Measurements from ENCODE around the gene TANGO6.
"Not testable (repeated sequence)": the region's sequence is repeated elsewhere in the genome, so short reads cannot be mapped to it uniquely, and the experiment has no call there.

TANGO6 gene

GRCh38 chr16:69126221-69126620 lies 282.9 kb downstream of the TANGO6 start:
- Histone ChIP-seq H3K4me3 (ENCODE audit: insufficient read depth in 1 of 2, low read depth in 1 of 2, low read length in 2 of 2) (no peak overlapping the region), H3K9ac (ENCODE audit: low read length) (peak overlapping the region; percentile 36), H3K23ac (ENCODE audit: low read length in 2 of 2) (no peak overlapping the region), H2AFZ (ENCODE audit: low read depth, low read length) (no peak overlapping the region), H3K9me3 (ENCODE audit: control insufficient read depth, low read length) (no peaks in the 10 kb centered on the region), H4K91ac (ENCODE audit: low read length) (no peak overlapping the region), H3K79me1 (replicated peaks; ENCODE audit: low read length, poor library complexity, severe bottlenecking) (peaks cover 11% of the 10 kb centered on the region), H3K4ac (ENCODE audit: low read depth in 1 of 2, low read length in 2 of 2) (no peak overlapping the region), H2AK5ac (ENCODE audit: low read length, severe bottlenecking) (no peak overlapping the region), H2BK12ac (ENCODE audit: low read length in 2 of 2) (no peak overlapping the region), H3K14ac (ENCODE audit: low read length in 2 of 2) (no peak overlapping the region), H3K4me2 (ENCODE audit: low read length, poor library complexity, severe bottlenecking) (no peak overlapping the region), H3K27ac (ENCODE audit: low read length, poor library complexity, severe bottlenecking) (no peak overlapping the region), H3K18ac (ENCODE audit: low read depth in 1 of 2, low read length in 2 of 2) (no peak overlapping the region), H2BK5ac (ENCODE audit: low read depth, low read length, poor library complexity, severe bottlenecking) (no peak overlapping the region), H2BK15ac (ENCODE audit: low read depth, poor library complexity, severe bottlenecking) (no peak overlapping the region), H3K27me3 (ENCODE audit: control insufficient read depth in 1 of 2, insufficient read depth in 1 of 2, low read length in 2 of 2) (no peaks in the 10 kb centered on the region), H4K8ac (ENCODE audit: low read length) (no peak overlapping the region), H3K4me1 (ENCODE audit: control insufficient read depth, insufficient read depth, low read depth, low read length) (no peaks in the 10 kb centered on the region), H2BK120ac (ENCODE audit: low read depth, low read length) (no peak overlapping the region), H3K36me3 (ENCODE audit: control insufficient read depth in 1 of 2, insufficient read depth in 2 of 2, low read depth in 1 of 2, low read length in 2 of 2) (peaks cover 5 to 22% of the 10 kb centered on the region in 2 experiments)
- no peak for DNase-seq
- 99% methylated on average over 3 of the region's 3 CpGs for WGBS

GRCh38 chr16:69126801-69127200 lies 283.5 kb downstream of the TANGO6 start:
- not testable (repeated sequence) for H2BK5ac ChIP-seq (ENCODE audit: low read depth, low read length, poor library complexity, severe bottlenecking); H3K14ac ChIP-seq (ENCODE audit: low read length in 2 of 2); H3K9ac ChIP-seq (ENCODE audit: low read length); H3K18ac ChIP-seq (ENCODE audit: low read depth in 1 of 2, low read length in 2 of 2); H2BK12ac ChIP-seq (ENCODE audit: low read length in 2 of 2); H3K27me3 ChIP-seq (ENCODE audit: control insufficient read depth in 1 of 2, insufficient read depth in 1 of 2, low read length in 2 of 2); H3K27ac ChIP-seq (ENCODE audit: low read length, poor library complexity, severe bottlenecking); H3K4me3 ChIP-seq (ENCODE audit: insufficient read depth in 1 of 2, low read depth in 1 of 2, low read length in 2 of 2); H4K8ac ChIP-seq (ENCODE audit: low read length); H2BK15ac ChIP-seq (ENCODE audit: low read depth, poor library complexity, severe bottlenecking); DNase-seq; H3K4ac ChIP-seq (ENCODE audit: low read depth in 1 of 2, low read length in 2 of 2); H3K23ac ChIP-seq (ENCODE audit: low read length in 2 of 2); H2AFZ ChIP-seq (ENCODE audit: low read depth, low read length); H2BK120ac ChIP-seq (ENCODE audit: low read depth, low read length); H2AK5ac ChIP-seq (ENCODE audit: low read length, severe bottlenecking); H3K4me2 ChIP-seq (ENCODE audit: low read length, poor library complexity, severe bottlenecking); H4K91ac ChIP-seq (ENCODE audit: low read length); H3K9me3 ChIP-seq (ENCODE audit: control insufficient read depth, low read length); H3K4me1 ChIP-seq (ENCODE audit: control insufficient read depth, insufficient read depth, low read depth, low read length)
- 99% methylated on average over 9 of the region's 10 CpGs for WGBS
- Histone ChIP-seq H3K79me1 (replicated peaks; ENCODE audit: low read length, poor library complexity, severe bottlenecking) (peaks cover 11% of the 10 kb centered on the region), H3K36me3 (ENCODE audit: control insufficient read depth in 1 of 2, insufficient read depth in 2 of 2, low read depth in 1 of 2, low read length in 2 of 2) (peaks cover 5 to 21% of the 10 kb centered on the region in 2 experiments)

GRCh38 chr16:69127966-69128510 lies 284.7 kb downstream of the TANGO6 start:
- Histone ChIP-seq H3K9me3 (ENCODE audit: control insufficient read depth, low read length) (no peaks in the 10 kb centered on the region), H3K4me3 (ENCODE audit: insufficient read depth in 1 of 2, low read depth in 1 of 2, low read length in 2 of 2) (no peak overlapping the region), H3K79me1 (replicated peaks; ENCODE audit: low read length, poor library complexity, severe bottlenecking) (peaks cover 6% of the 10 kb centered on the region), H3K4me1 (ENCODE audit: control insufficient read depth, insufficient read depth, low read depth, low read length) (no peaks in the 10 kb centered on the region), H3K9ac (ENCODE audit: low read length) (peak overlapping the region; percentile 49), H4K8ac (ENCODE audit: low read length) (no peak overlapping the region), H2AFZ (ENCODE audit: low read depth, low read length) (no peak overlapping the region), H3K27ac (ENCODE audit: low read length, poor library complexity, severe bottlenecking) (no peak overlapping the region), H3K23ac (ENCODE audit: low read length in 2 of 2) (no peak overlapping the region), H3K4ac (ENCODE audit: low read depth in 1 of 2, low read length in 2 of 2) (no peak overlapping the region), H3K14ac (ENCODE audit: low read length in 2 of 2) (no peak overlapping the region), H2BK120ac (ENCODE audit: low read depth, low read length) (no peak overlapping the region), H3K36me3 (ENCODE audit: control insufficient read depth in 1 of 2, insufficient read depth in 2 of 2, low read depth in 1 of 2, low read length in 2 of 2) (peaks cover 5 to 21% of the 10 kb centered on the region in 2 experiments), H3K18ac (ENCODE audit: low read depth in 1 of 2, low read length in 2 of 2) (no peak overlapping the region), H2BK12ac (ENCODE audit: low read length in 2 of 2) (no peak overlapping the region), H4K91ac (ENCODE audit: low read length) (no peak overlapping the region), H2BK5ac (ENCODE audit: low read depth, low read length, poor library complexity, severe bottlenecking) (no peak overlapping the region), H2AK5ac (ENCODE audit: low read length, severe bottlenecking) (no peak overlapping the region), H3K4me2 (ENCODE audit: low read length, poor library complexity, severe bottlenecking) (no peak overlapping the region), H3K27me3 (ENCODE audit: control insufficient read depth in 1 of 2, insufficient read depth in 1 of 2, low read length in 2 of 2) (no peaks in the 10 kb centered on the region), H2BK15ac (ENCODE audit: low read depth, poor library complexity, severe bottlenecking) (no peak overlapping the region)
- 98% methylated on average over 9 of the region's 12 CpGs for WGBS
- DNase-seq, result no peak

GRCh38 chr16:69130461-69130860 lies 287.1 kb downstream of the TANGO6 start:
- DNase-seq, result no peak
- 100% methylated on average over 2 of the region's 6 CpGs for WGBS

More at GRCh38 chr16:69130461-69130860, 287.1 kb downstream of the TANGO6 start:
- no peaks in the 10 kb centered on the region for H3K27me3 ChIP-seq (ENCODE audit: control insufficient read depth in 1 of 2, insufficient read depth in 1 of 2, low read length in 2 of 2)
- no peak overlapping the region for H2AFZ ChIP-seq (ENCODE audit: low read depth, low read length)
- no peak overlapping the region for H2BK5ac ChIP-seq (ENCODE audit: low read depth, low read length, poor library complexity, severe bottlenecking)
- no peak overlapping the region for H3K18ac ChIP-seq (ENCODE audit: low read depth in 1 of 2, low read length in 2 of 2)
- H3K23ac ChIP-seq (ENCODE audit: low read length in 2 of 2), result no peak overlapping the region
- no peak overlapping the region for H3K4ac ChIP-seq (ENCODE audit: low read depth in 1 of 2, low read length in 2 of 2)
- peak overlapping the region in 1 of 2 experiments; percentile 95 for H3K4me3 ChIP-seq (ENCODE audit: insufficient read depth in 1 of 2, low read depth in 1 of 2, low read length in 2 of 2)
- H3K4me2 ChIP-seq (ENCODE audit: low read length, poor library complexity, severe bottlenecking), result no peak overlapping the region
- no peaks in the 10 kb centered on the region for H3K9me3 ChIP-seq (ENCODE audit: control insufficient read depth, low read length)
- peaks cover 5 to 23% of the 10 kb centered on the region in 2 experiments for H3K36me3 ChIP-seq (ENCODE audit: control insufficient read depth in 1 of 2, insufficient read depth in 2 of 2, low read depth in 1 of 2, low read length in 2 of 2)
- peaks cover 2% of the 10 kb centered on the region for H3K79me1 ChIP-seq (replicated peaks; ENCODE audit: low read length, poor library complexity, severe bottlenecking)
- no peak overlapping the region for H4K91ac ChIP-seq (ENCODE audit: low read length)
- no peak overlapping the region for H2BK12ac ChIP-seq (ENCODE audit: low read length in 2 of 2)
- peak overlapping the region; percentile 99 for H3K9ac ChIP-seq (ENCODE audit: low read length)
- no peak overlapping the region for H3K27ac ChIP-seq (ENCODE audit: low read length, poor library complexity, severe bottlenecking)
- peaks cover 2% of the 10 kb centered on the region for H3K4me1 ChIP-seq (ENCODE audit: control insufficient read depth, insufficient read depth, low read depth, low read length)
- no peak overlapping the region for H3K14ac ChIP-seq (ENCODE audit: low read length in 2 of 2)
- H4K8ac ChIP-seq (ENCODE audit: low read length), result no peak overlapping the region
- H2AK5ac ChIP-seq (ENCODE audit: low read length, severe bottlenecking), result no peak overlapping the region
- no peak overlapping the region for H2BK15ac ChIP-seq (ENCODE audit: low read depth, poor library complexity, severe bottlenecking)
- no peak overlapping the region for H2BK120ac ChIP-seq (ENCODE audit: low read depth, low read length)

Measured in mesenchymal stem cell (in vitro differentiated cells and primary cell).